Breast epithelium (tissue), 4 donors: Measurements from ENCODE around the gene GPHA2. TPM values are rescaled to one million over a fixed set of nuclear protein-coding genes. Genes with fewer than 3 reads are reported as not detected.

Experiments used
- DNase-seq, 2 donors: peaks; one replicate each; pipeline ENCODE4 v3.0.0-alpha.2; 2019; ENCODE audit warnings: low spot score in 2 of 2
- H3K27ac ChIP-seq, 2 donors: fragments of 200-600 bp; sonication (generic) in 1 of 2; one replicate each; pipeline ENCODE4 v1.5.1; 2016 to 2019; ENCODE audit warnings: mild to moderate bottlenecking in 1 of 2
- H3K27me3 ChIP-seq, 2 donors: fragments of 200-600 bp; sonication (generic) in 1 of 2; one replicate each; pipeline versions ENCODE4 v1.5.1 to v1.6.0; 2017 to 2019; ENCODE audit warnings: control low read depth in 1 of 2, mild to moderate bottlenecking in 1 of 2
- H3K36me3 ChIP-seq: fragments of 200-600 bp; one replicate; pipeline ENCODE4 v1.5.1; 2019
- H3K4me1 ChIP-seq, 2 donors: fragments of 200-600 bp; sonication (generic); one replicate each; pipeline ENCODE4 v1.5.1; 2016 to 2019; ENCODE audit warnings: control low read depth in 1 of 2
- H3K4me3 ChIP-seq, 3 donors: fragments of 200-600 bp; sonication (generic); 1 replicate in 2 of 3; 2 replicates in 1 of 3; pipeline ENCODE4 v1.5.1; 2016 to 2019; ENCODE audit warnings: mild to moderate bottlenecking in 3 of 3, moderate library complexity in 2 of 3
- H3K9me3 ChIP-seq, 2 donors: fragments of 200-600 bp; sonication (generic) in 1 of 2; one replicate each; pipeline ENCODE4 v1.5.1; 2016 to 2019; ENCODE audit warnings: control low read depth in 1 of 2
- POLR2A ChIP-seq: fragments of 450-650 bp; IDR thresholded peaks from one replicate; pipeline ENCODE4 v1.6.1; 2016; ENCODE audit warnings: antibody characterized with exemption, mild to moderate bottlenecking, moderate library complexity
- POLR2AphosphoS5 ChIP-seq, 3 donors: sonication (generic); formaldehyde crosslinking; IDR thresholded peaks; one replicate each; pipeline ENCODE4 v1.6.1; 2017; ENCODE audit warnings: antibody characterized with exemption in 3 of 3
- intact Hi-C: fragments of 100-400 bp; cut with DNase I; formaldehyde crosslinking; loops from one replicate; pipeline ENCODE4 v1.15.1; 2023; ENCODE audit warnings: low total_unique reads
- total RNA-seq, 3 donors: library from RNA; depleted of rRNA; stranded (reverse); fragments of >200 nt; gene quantifications; one replicate each; pipeline ENCODE4 v1.1.0, GENCODE V29; 2016
- TF ChIP-seq, protein P1 (sequence below), 3 donors: fragments of 450-650 bp; IDR thresholded peaks; one replicate each; pipeline ENCODE4 v1.5.1; 2016 to 2017; ENCODE audit warnings: antibody characterized with exemption in 3 of 3, mild to moderate bottlenecking in 3 of 3, moderate library complexity in 3 of 3

Gene GPHA2
- total RNA-seq, 3 donors from 2014 or later, result not detected

DNA sequence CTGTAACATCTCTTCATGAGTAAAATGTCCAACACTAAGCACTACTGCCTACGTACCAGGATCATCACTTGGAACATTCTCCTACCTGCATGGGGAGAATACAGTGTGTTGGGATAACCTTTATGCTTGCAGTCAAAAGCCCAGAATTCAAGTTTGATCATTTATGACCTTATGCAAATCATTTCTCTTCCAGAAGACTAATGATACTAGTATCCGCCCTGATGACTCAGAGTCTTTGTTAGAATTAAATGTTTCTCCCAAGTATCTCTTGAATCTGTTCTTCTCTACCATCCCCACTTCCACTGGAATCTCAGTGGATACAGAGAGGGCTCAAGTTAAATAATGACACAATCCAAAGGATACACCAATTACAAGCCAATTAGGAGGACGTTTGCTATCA, 23.8 kb upstream of the GPHA2 start:
- Histone ChIP-seq H3K36me3 (no peaks in the 10 kb centered on the region), H3K9me3 (no peaks in the 10 kb centered on the region), H3K4me3 (no peak overlapping the region), H3K27me3 (no peaks in the 10 kb centered on the region), H3K27ac (no peak overlapping the region), H3K4me1 (no peaks in the 10 kb centered on the region)
- intact Hi-C loops, result no loop called here
- DNase-seq, result no peak
- TF ChIP-seq POLR2A (no peak), POLR2AphosphoS5 (IDR thresholded peaks at IDR 0.05) (no peak)
- TF ChIP-seq, protein P1, sequence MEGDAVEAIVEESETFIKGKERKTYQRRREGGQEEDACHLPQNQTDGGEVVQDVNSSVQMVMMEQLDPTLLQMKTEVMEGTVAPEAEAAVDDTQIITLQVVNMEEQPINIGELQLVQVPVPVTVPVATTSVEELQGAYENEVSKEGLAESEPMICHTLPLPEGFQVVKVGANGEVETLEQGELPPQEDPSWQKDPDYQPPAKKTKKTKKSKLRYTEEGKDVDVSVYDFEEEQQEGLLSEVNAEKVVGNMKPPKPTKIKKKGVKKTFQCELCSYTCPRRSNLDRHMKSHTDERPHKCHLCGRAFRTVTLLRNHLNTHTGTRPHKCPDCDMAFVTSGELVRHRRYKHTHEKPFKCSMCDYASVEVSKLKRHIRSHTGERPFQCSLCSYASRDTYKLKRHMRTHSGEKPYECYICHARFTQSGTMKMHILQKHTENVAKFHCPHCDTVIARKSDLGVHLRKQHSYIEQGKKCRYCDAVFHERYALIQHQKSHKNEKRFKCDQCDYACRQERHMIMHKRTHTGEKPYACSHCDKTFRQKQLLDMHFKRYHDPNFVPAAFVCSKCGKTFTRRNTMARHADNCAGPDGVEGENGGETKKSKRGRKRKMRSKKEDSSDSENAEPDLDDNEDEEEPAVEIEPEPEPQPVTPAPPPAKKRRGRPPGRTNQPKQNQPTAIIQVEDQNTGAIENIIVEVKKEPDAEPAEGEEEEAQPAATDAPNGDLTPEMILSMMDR (IDR thresholded peaks at IDR 0.05), result no peak

GRCh38 chr11:64954201-64954600, 18.5 kb upstream of the GPHA2 start:
- TF ChIP-seq POLR2A, result no peak
- TF ChIP-seq, protein P1 (IDR thresholded peaks at IDR 0.05), result no peak
- no peak for TF ChIP-seq POLR2AphosphoS5 (IDR thresholded peaks at IDR 0.05)
- intact Hi-C loops, result no loop called here
- no peak overlapping the region for H3K27ac ChIP-seq
- no peak overlapping the region for H3K4me3 ChIP-seq
- no peaks in the 10 kb centered on the region for H3K27me3 ChIP-seq
- no peak for DNase-seq
- no peaks in the 10 kb centered on the region for H3K4me1 ChIP-seq
- H3K36me3 ChIP-seq, result no peaks in the 10 kb centered on the region
- no peaks in the 10 kb centered on the region for H3K9me3 ChIP-seq

DNA sequence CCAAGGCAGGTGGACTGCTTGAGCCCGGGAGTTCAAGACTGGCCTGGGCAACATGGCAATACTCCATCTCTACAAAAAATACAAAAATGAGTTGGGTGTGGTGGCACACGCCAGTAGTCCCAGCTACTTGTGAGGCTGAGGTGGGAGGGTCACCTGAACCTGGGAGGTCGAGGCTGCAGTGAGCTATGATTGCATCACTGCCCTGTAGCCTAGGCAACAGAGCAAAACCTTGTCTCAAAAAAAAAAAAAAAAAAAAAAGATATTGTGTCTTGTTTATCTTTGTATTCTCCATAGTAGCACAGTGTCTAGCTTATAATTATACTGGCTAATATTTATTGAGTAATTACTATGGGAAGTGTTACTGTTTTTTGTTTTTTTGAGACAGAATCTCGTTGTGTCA, 15.8 kb upstream of the GPHA2 start:
- no peaks in the 10 kb centered on the region for H3K27me3 ChIP-seq
- no peak overlapping the region for H3K27ac ChIP-seq
- no peaks in the 10 kb centered on the region for H3K4me1 ChIP-seq
- no peaks in the 10 kb centered on the region for H3K36me3 ChIP-seq
- TF ChIP-seq, protein P1 (IDR thresholded peaks at IDR 0.05), result no peak
- TF ChIP-seq POLR2A (no peak), POLR2AphosphoS5 (IDR thresholded peaks at IDR 0.05) (no peak)
- DNase-seq, result no peak
- H3K9me3 ChIP-seq, result no peaks in the 10 kb centered on the region
- no peak overlapping the region for H3K4me3 ChIP-seq
- intact Hi-C loops, result no loop called here

GRCh38 chr11:64947208-64947814, 11.6 kb upstream of the GPHA2 start:
- TF ChIP-seq POLR2A (no peak), POLR2AphosphoS5 (IDR thresholded peaks at IDR 0.05) (no peak)
- TF ChIP-seq, protein P1 (IDR thresholded peaks at IDR 0.05), result no peak
- Histone ChIP-seq H3K36me3 (no peaks in the 10 kb centered on the region), H3K4me1 (no peaks in the 10 kb centered on the region), H3K9me3 (no peaks in the 10 kb centered on the region), H3K27me3 (no peaks in the 10 kb centered on the region), H3K27ac (no peak overlapping the region), H3K4me3 (no peak overlapping the region)
- intact Hi-C loops, result loop anchor here (10.0 kb wide), 1 partner anchor 47 kb away; the partner anchor contains the start of gene BATF2
- DNase-seq, result no peak

- no peak for DNase-seq
- Histone ChIP-seq H3K4me1 (no peaks in the 10 kb centered on the region), H3K27me3 (no peaks in the 10 kb centered on the region), H3K4me3 (no peak overlapping the region), H3K9me3 (no peaks in the 10 kb centered on the region), H3K36me3 (no peaks in the 10 kb centered on the region), H3K27ac (no peak overlapping the region)
- TF ChIP-seq, protein P1 (IDR thresholded peaks at IDR 0.05), result no peak
- TF ChIP-seq POLR2A, result no peak
- TF ChIP-seq POLR2AphosphoS5 (IDR thresholded peaks at IDR 0.05), result no peak
- intact Hi-C loops, result no loop called here
Observed at GRCh38 chr11:64936539-64936938, 846 bp upstream of the GPHA2 start.
